Gastroesophageal sphincter (tissue), 3 donors: ENCODE data around the gene AFF2.

Experiments
- CTCF ChIP-seq, 4 experiments: fragments of 200-600 bp in 2 of 4; fragments of 450-650 bp in 2 of 4; sonication (generic) in 1 of 4; IDR thresholded peaks; one replicate each; pipeline ENCODE4 v1.5.1; 2017 to 2019; ENCODE audit warnings: antibody characterized with exemption in 4 of 4, mild to moderate bottlenecking in 2 of 4, moderate library complexity in 2 of 4
- POLR2AphosphoS5 ChIP-seq: sonication (generic); formaldehyde crosslinking; IDR thresholded peaks from one replicate; pipeline ENCODE4 v1.6.1; 2017; ENCODE audit warnings: antibody characterized with exemption

DNA sequence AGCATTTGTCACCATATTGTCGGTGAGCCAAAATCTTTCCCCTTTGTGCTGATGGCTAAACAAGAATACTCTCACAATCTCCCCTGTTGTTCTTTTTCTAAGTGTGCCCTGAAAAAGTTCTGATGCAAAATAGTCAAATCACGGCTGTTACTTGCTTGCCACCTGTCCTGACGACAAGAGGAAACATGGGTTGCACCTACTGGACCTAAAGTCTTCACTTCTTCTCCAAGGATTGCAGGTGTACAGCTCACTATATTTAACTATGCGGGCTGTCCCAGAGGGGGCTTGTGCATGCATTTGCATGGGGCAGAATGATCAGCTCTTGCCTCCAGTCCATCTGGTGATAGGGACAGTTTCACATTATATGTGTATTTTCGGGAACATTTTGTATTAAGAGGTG lies 21.6 kb downstream of the AFF2 start:
- TF ChIP-seq CTCF (IDR thresholded peaks at IDR 0.05) (no peak), POLR2AphosphoS5 (no peak)
